Heart left ventricle (tissue), 16 donors: ENCODE data around the gene OR1N1. TPM values are rescaled to one million over a fixed set of nuclear protein-coding genes. Genes with fewer than 3 reads are reported as not detected.

Source experiments
- ATAC-seq, 4 donors: fragments of 200-7000 bp; cut with Tn5 transposase; one replicate each; pipeline ENCODE4 v1.9.1; 2020 to 2022; ENCODE audit warnings: moderate library complexity in 4 of 4, mild to moderate bottlenecking in 3 of 4, moderate number of reproducible peaks in 1 of 4
- DNase-seq, 5 donors: peaks; one replicate each; pipeline ENCODE4 v3.0.0-alpha.2; 2020
- H3K27ac ChIP-seq, 12 donors: fragments of 200-600 bp; sonication (generic) in 4 of 12; one replicate each; pipeline versions ENCODE4 v1.5.0 to v1.8.0; 2016 to 2022; ENCODE audit warnings: mild to moderate bottlenecking in 2 of 12
- H3K27me3 ChIP-seq, 9 donors: fragments of 200-600 bp; sonication (generic) in 2 of 9; one replicate each; pipeline versions ENCODE4 v1.5.1 to v1.8.0; 2016 to 2022; ENCODE audit warnings: mild to moderate bottlenecking in 3 of 9
- H3K36me3 ChIP-seq, 9 donors: fragments of 200-600 bp; sonication (generic) in 2 of 9; one replicate each; pipeline versions ENCODE4 v1.5.0 to v1.8.0; 2018 to 2022; ENCODE audit warnings: mild to moderate bottlenecking in 2 of 9
- H3K4me1 ChIP-seq, 12 donors: fragments of 200-600 bp; sonication (generic) in 4 of 12; one replicate each; pipeline versions ENCODE4 v1.5.0 to v1.8.0; 2016 to 2022; ENCODE audit warnings: mild to moderate bottlenecking in 3 of 12
- H3K4me3 ChIP-seq, 12 donors: fragments of 200-600 bp; sonication (generic) in 4 of 12; one replicate each; pipeline versions ENCODE4 v1.5.0 to v1.8.0; 2017 to 2022; ENCODE audit warnings: mild to moderate bottlenecking in 9 of 12, moderate library complexity in 4 of 12
- H3K9me3 ChIP-seq, 12 donors: fragments of 200-600 bp; sonication (generic) in 4 of 12; one replicate each; pipeline versions ENCODE4 v1.5.0 to v1.8.0; 2016 to 2022; ENCODE audit warnings: mild to moderate bottlenecking in 1 of 12
- POLR2A ChIP-seq, 2 donors: fragments of 450-650 bp; IDR thresholded peaks; one replicate each; pipeline ENCODE4 v1.6.1; 2017; ENCODE audit warnings: antibody characterized with exemption in 2 of 2, mild to moderate bottlenecking in 2 of 2, moderate library complexity in 2 of 2
- WGBS, 4 donors: extraction: QIAGEN DNeasy Blood & Tissue Kit in 2 of 4; methylation state at CpG; one replicate each; pipeline versions ENCODE4 v1.1.5 to v1.1.7; 2013 to 2018; 5-methylcytosine and 5-hydroxymethylcytosine counted together
- intact Hi-C, 10 donors: fragments of 100-400 bp; cut with DNase I; formaldehyde crosslinking; loops; one replicate each; pipeline versions ENCODE4 v1.11.1 to v1.14.2; 2022
- polyA plus RNA-seq, 2 donors: library from polyadenylated mRNA; stranded (reverse); fragments of 200-250 nt; gene quantifications; one replicate each; pipeline ENCODE4 v1.2.3, GENCODE V29; 2013
- total RNA-seq, 9 donors: library from RNA; depleted of rRNA in 2 of 9; stranded (reverse); fragments of >200 nt in 2 of 9; fragmentation: NEBNext Ultra II Directional in 3 of 9; extraction: Animal tissue kit (Norgen Biotek cat#: 25700) in 3 of 9; gene quantifications; one replicate each; pipeline versions ENCODE4 v1.1.0 to v1.2.4, GENCODE V29; 2016 to 2023
- TF ChIP-seq, protein P1 (sequence below), 12 donors: fragments of 200-600 bp; sonication (generic) in 4 of 12; IDR thresholded peaks; one replicate each; pipeline versions ENCODE4 v1.5.0 to v1.8.0; 2018 to 2022; ENCODE audit warnings: antibody characterized with exemption in 12 of 12, mild to moderate bottlenecking in 5 of 12
- donor health status: ischemic (EF 13 %, LVEDD 7.1; RV severe dilation, severe dysfunction).
- donor health status: healthy with polysubstance abuse.
- donor health status: DM: no; HTN: yes; CAD: no.
- donor health status: DM: no; HTN: no; CAD: no.
- donor health status: ischemic (EF 25% LVEDD 6.9; RV normal size, moderate dysfunction).
- donor health status: ischemic (EF 25% LVEDD 5.7; RV mildly dilated, moderate dysfunction).
- donor health status: healthy.
- donor health status: DM: yes; HTN: yes; CAD: no.
- donor health status: ischemic (EF 35%, LVEDD 5.7; RV mildly dilated, moderate dysfunction).
- donor health status: nonischemic (EF 11% LVEDD 7.7; RV severe dilation, severe dysfunction).
- donor health status: DM: yes; HTN: yes; CAD: no.
- donor health status: PGD.
- donor health status: ischemic (EF 29% LVEDD 5.4; RV normal size, mild dysfunction).
- donor health status: nonischemic (EF 23%, LVEDD 6.1; RV moderate dilation, normal function).

Gene OR1N1
- total and polyA plus RNA-seq, 11 donors: not detected

DNA sequence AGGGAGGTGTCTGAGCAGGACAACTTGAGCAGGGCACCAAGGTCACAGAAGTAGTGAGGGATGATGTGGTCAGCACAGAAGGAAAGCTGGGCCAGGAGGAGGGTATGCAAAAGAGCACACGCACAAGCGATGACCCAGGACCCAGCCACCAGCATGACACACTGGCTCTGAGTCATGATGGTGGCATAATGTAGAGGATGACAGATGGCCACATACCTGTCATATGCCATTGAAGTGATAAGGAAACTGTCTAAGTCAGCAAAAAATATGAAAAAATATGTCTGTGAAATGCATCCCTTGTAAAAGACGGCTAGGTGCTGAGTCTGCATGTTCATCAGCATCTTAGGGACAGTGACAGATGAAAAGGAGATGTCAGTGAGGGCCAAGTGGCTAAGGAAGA lies 49.7 kb downstream of the OR1N1 start:
- Histone ChIP-seq H3K27ac (no peak overlapping the region), H3K4me1 (no peaks in the 10 kb centered on the region), H3K9me3 (no peaks in the 10 kb centered on the region), H3K27me3 (peaks cover 0 to 30% (median 0%) of the 10 kb centered on the region in 9 donors), H3K4me3 (no peak overlapping the region), H3K36me3 (no peaks in the 10 kb centered on the region)
- intact Hi-C loops: no loop called here
- ATAC-seq (no peak), DNase-seq (no peak)
- TF ChIP-seq, protein P1, sequence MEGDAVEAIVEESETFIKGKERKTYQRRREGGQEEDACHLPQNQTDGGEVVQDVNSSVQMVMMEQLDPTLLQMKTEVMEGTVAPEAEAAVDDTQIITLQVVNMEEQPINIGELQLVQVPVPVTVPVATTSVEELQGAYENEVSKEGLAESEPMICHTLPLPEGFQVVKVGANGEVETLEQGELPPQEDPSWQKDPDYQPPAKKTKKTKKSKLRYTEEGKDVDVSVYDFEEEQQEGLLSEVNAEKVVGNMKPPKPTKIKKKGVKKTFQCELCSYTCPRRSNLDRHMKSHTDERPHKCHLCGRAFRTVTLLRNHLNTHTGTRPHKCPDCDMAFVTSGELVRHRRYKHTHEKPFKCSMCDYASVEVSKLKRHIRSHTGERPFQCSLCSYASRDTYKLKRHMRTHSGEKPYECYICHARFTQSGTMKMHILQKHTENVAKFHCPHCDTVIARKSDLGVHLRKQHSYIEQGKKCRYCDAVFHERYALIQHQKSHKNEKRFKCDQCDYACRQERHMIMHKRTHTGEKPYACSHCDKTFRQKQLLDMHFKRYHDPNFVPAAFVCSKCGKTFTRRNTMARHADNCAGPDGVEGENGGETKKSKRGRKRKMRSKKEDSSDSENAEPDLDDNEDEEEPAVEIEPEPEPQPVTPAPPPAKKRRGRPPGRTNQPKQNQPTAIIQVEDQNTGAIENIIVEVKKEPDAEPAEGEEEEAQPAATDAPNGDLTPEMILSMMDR (IDR thresholded peaks at IDR 0.05): no peak
- TF ChIP-seq POLR2A (IDR thresholded peaks at IDR 0.05): no peak
- WGBS, 4 donors: 80 to 93% (median 89%) methylated on average over 3 of the region's 3 CpGs

Other genes starting within 250 kb of the OR1N1 start
- gene PTGS1, start 156.3 kb downstream of the OR1N1 start, total RNA-seq: 10 to 100 TPM in 2 of 9 donors, 1 to 10 TPM in 7; 2.0 to 24.7 (median 6.3) TPM
- 1 to 10 TPM in 1 of 2 donors, under 1 TPM in 1; 0.91 to 6.9 TPM for gene PTGS1, start 156.3 kb downstream of the OR1N1 start, polyA plus RNA-seq
- not detected for gene OR1J1, start 49.4 kb downstream of the OR1N1 start, total RNA-seq
- not detected for gene OR1J1, start 49.4 kb downstream of the OR1N1 start, polyA plus RNA-seq
- gene OR1J2, start 16.5 kb downstream of the OR1N1 start, total RNA-seq: not detected
- not detected for gene OR1J2, start 16.5 kb downstream of the OR1N1 start, polyA plus RNA-seq
- gene OR1J4, start 8.2 kb downstream of the OR1N1 start, total RNA-seq: not detected
- not detected for gene OR1J4, start 8.2 kb downstream of the OR1N1 start, polyA plus RNA-seq
- gene OR1N2, start 25.8 kb upstream of the OR1N1 start, total RNA-seq: not detected
- gene OR1N2, start 25.8 kb upstream of the OR1N1 start, polyA plus RNA-seq: not detected
- gene OR1L8, start 56.1 kb upstream of the OR1N1 start, total RNA-seq: under 1 TPM in 1 of 9 donors, not detected in 8; 0.25 TPM
- not detected for gene OR1L8, start 56.1 kb upstream of the OR1N1 start, polyA plus RNA-seq
- not detected for gene OR1Q1, start 87.4 kb upstream of the OR1N1 start, total RNA-seq
- gene OR1Q1, start 87.4 kb upstream of the OR1N1 start, polyA plus RNA-seq: not detected
- gene OR1B1, start 130.3 kb upstream of the OR1N1 start, total RNA-seq: not detected
- gene OR1B1, start 130.3 kb upstream of the OR1N1 start, polyA plus RNA-seq: not detected
- gene OR1L1, start 134.4 kb upstream of the OR1N1 start, total RNA-seq: not detected
- gene OR1L1, start 134.4 kb upstream of the OR1N1 start, polyA plus RNA-seq: not detected
- not detected for gene OR1L3, start 147.8 kb upstream of the OR1N1 start, total RNA-seq
- not detected for gene OR1L3, start 147.8 kb upstream of the OR1N1 start, polyA plus RNA-seq
- not detected for gene OR1L4, start 196.7 kb upstream of the OR1N1 start, total RNA-seq
- gene OR1L4, start 196.7 kb upstream of the OR1N1 start, polyA plus RNA-seq: not detected
- not detected for gene OR1L6, start 215.0 kb upstream of the OR1N1 start, total RNA-seq
- gene OR1L6, start 215.0 kb upstream of the OR1N1 start, polyA plus RNA-seq: not detected